ENCODE data around the gene GPC5.

The GPC5 gene

GRCh38 chr13:91962946-91963345, 564.5 kb downstream of the GPC5 start:
- Histone ChIP-seq H3K4me1 (ENCODE audit: control insufficient read depth, insufficient read depth, low read length) (no peaks in the 10 kb centered on the region), H3K9me3 (ENCODE audit: control insufficient read depth, insufficient read depth, low read depth, low read length) (no peaks in the 10 kb centered on the region), H3K36me3 (ENCODE audit: control insufficient read depth in 2 of 2, insufficient read depth in 1 of 2, low read length in 2 of 2) (no peaks in the 10 kb centered on the region), H3K27ac (ENCODE audit: extremely low read depth, low read depth, low read length) (no peak overlapping the region), H3K4me3 (ENCODE audit: low read depth, low read length) (no peak overlapping the region)
- no peak for TF ChIP-seq ZBTB26 (tag by site-specific recombination; optimal IDR thresholded peaks at IDR 0.05)
- TF ChIP-seq ZNF112 (tag by site-specific recombination; IDR thresholded peaks at IDR 0.05): no peak
- no peak for TF ChIP-seq ZNF791 (tag by site-specific recombination; IDR thresholded peaks at IDR 0.05)
- ChIA-PET POLR2A (no interaction called here), CTCF (interaction anchor here (0.6 kb wide), 1 partner anchor 391 kb away, joined by 3 read pairs; no protein-coding TSS in a partner anchor)

GRCh38 chr13:91965511-91965910, 567.1 kb downstream of the GPC5 start:
- Histone ChIP-seq H3K4me1 (ENCODE audit: control insufficient read depth, insufficient read depth, low read length) (no peaks in the 10 kb centered on the region), H3K4me3 (ENCODE audit: low read depth, low read length) (no peak overlapping the region), H3K9me3 (ENCODE audit: control insufficient read depth, insufficient read depth, low read depth, low read length) (no peaks in the 10 kb centered on the region), H3K36me3 (ENCODE audit: control insufficient read depth in 2 of 2, insufficient read depth in 1 of 2, low read length in 2 of 2) (no peaks in the 10 kb centered on the region), H3K27ac (ENCODE audit: extremely low read depth, low read depth, low read length) (no peak overlapping the region)
- TF ChIP-seq ZNF830 (tag by site-specific recombination; IDR thresholded peaks at IDR 0.05; ENCODE audit: low read depth): no peak
- POLR2A ChIA-PET: no interaction called here
- CTCF ChIA-PET: interaction anchor here (0.7 kb wide), 1 partner anchor 19 kb away, joined by 3 read pairs; no protein-coding TSS in a partner anchor

GRCh38 chr13:91978571-91978970, 580.1 kb downstream of the GPC5 start:
- CTCF ChIA-PET: no interaction called here
- POLR2A ChIA-PET: no interaction called here
- TF ChIP-seq PRDM2 (tag by site-specific recombination; IDR thresholded peaks at IDR 0.05; ENCODE audit: borderline replicate concordance) (no peak), ZNF416 (tag by site-specific recombination; IDR thresholded peaks at IDR 0.05) (no peak), HIC1 (tag by site-specific recombination; IDR thresholded peaks at IDR 0.05) (no peak), GLI4 (tag by site-specific recombination; IDR thresholded peaks at IDR 0.05) (no peak), ZNF785 (tag by site-specific recombination; IDR thresholded peaks at IDR 0.05) (no peak), ZNF140 (tag by site-specific recombination; IDR thresholded peaks at IDR 0.05) (no peak), ZNF174 (tag by site-specific recombination; IDR thresholded peaks at IDR 0.05) (no peak), ZNF18 (tag by site-specific recombination; IDR thresholded peaks at IDR 0.05) (no peak), ZNF155 (tag by site-specific recombination; IDR thresholded peaks at IDR 0.05) (no peak), ZFP41 (tag by site-specific recombination; IDR thresholded peaks at IDR 0.05; ENCODE audit: borderline replicate concordance) (no peak), ZNF426 (tag by site-specific recombination; IDR thresholded peaks at IDR 0.05) (no peak), ZNF37A (tag by site-specific recombination; IDR thresholded peaks at IDR 0.05) (no peak), ZNF654 (tag by site-specific recombination; IDR thresholded peaks at IDR 0.05; ENCODE audit: low read depth) (no peak), ZNF114 (tag by site-specific recombination; IDR thresholded peaks at IDR 0.05) (no peak), ZNF792 (tag by site-specific recombination; IDR thresholded peaks at IDR 0.05) (no peak), MEIS1 (CRISPR knock-in tag; IDR thresholded peaks at IDR 0.05; ENCODE audit: borderline replicate concordance) (no peak), BCL11A (tag by site-specific recombination; IDR thresholded peaks at IDR 0.05; ENCODE audit: low read depth) (no peak)

More at GRCh38 chr13:91978571-91978970, 580.1 kb downstream of the GPC5 start:
- no peak overlapping the region for H3K4me3 ChIP-seq (ENCODE audit: low read depth, low read length)
- H3K9me3 ChIP-seq (ENCODE audit: control insufficient read depth, insufficient read depth, low read depth, low read length): no peaks in the 10 kb centered on the region
- no peak overlapping the region for H3K27ac ChIP-seq (ENCODE audit: extremely low read depth, low read depth, low read length)
- H3K4me1 ChIP-seq (ENCODE audit: control insufficient read depth, insufficient read depth, low read length): no peaks in the 10 kb centered on the region
- H3K36me3 ChIP-seq (ENCODE audit: control insufficient read depth in 2 of 2, insufficient read depth in 1 of 2, low read length in 2 of 2): no peaks in the 10 kb centered on the region

Measured in HEK293 (cell line).